ENCODE results near the gene DIP2B. TPM values are rescaled to one million over a fixed set of nuclear protein-coding genes. Genes with fewer than 3 reads are reported as not detected.

DIP2B gene
- total RNA-seq, 1 experiment from 2014 or later: 26.1 TPM

GRCh38 chr12:50775251-50775650 is 270.5 kb downstream of the DIP2B start:
- no peaks in the 10 kb centered on the region for H3K27me3 Mint-ChIP-seq (ENCODE audit: low read depth)
- CTCF ChIA-PET: interaction anchor here (3.8 kb wide), 1 partner anchor 11 kb away, joined by 20 read pairs; the partner anchor contains the start of gene ATF1
- H3K27ac Mint-ChIP-seq: no peak overlapping the region
- ATAC-seq (no peak), DNase-seq (ENCODE audit: low spot score) (no peak)
- H3K4me1 Mint-ChIP-seq: no peaks in the 10 kb centered on the region
- no peak for TF ChIP-seq JUN (CRISPR knock-in tag; IDR thresholded peaks at IDR 0.05)
- TF ChIP-seq ZNF317 (CRISPR knock-in tag; IDR thresholded peaks at IDR 0.05; ENCODE audit: borderline replicate concordance, low read depth): no peak
- TF ChIP-seq TCF7 (CRISPR knock-in tag; IDR thresholded peaks at IDR 0.05; ENCODE audit: low read depth): no peak
- no peak for TF ChIP-seq NFYB (CRISPR knock-in tag; conservative IDR thresholded peaks at IDR 0.05; ENCODE audit: low read depth)
- no peak for TF ChIP-seq ZNF512 (CRISPR knock-in tag; IDR thresholded peaks at IDR 0.05; ENCODE audit: borderline replicate concordance)
- TF ChIP-seq NFATC4 (CRISPR knock-in tag; IDR thresholded peaks at IDR 0.05): no peak
- no peak for TF ChIP-seq MYBL2 (CRISPR knock-in tag; IDR thresholded peaks at IDR 0.05)
- no peak for TF ChIP-seq OVOL2 (CRISPR knock-in tag; IDR thresholded peaks at IDR 0.05; ENCODE audit: borderline replicate concordance)
- TF ChIP-seq SOX15 (CRISPR knock-in tag; IDR thresholded peaks at IDR 0.05): no peak
- TF ChIP-seq ATF6 (CRISPR knock-in tag; IDR thresholded peaks at IDR 0.05): no peak
- no peak for TF ChIP-seq HMGA2 (CRISPR knock-in tag; IDR thresholded peaks at IDR 0.05)
- TF ChIP-seq E2F4 (CRISPR knock-in tag; IDR thresholded peaks at IDR 0.05; ENCODE audit: borderline replicate concordance, low read depth): no peak
- TF ChIP-seq TEAD4 (CRISPR knock-in tag; IDR thresholded peaks at IDR 0.05): no peak
- TF ChIP-seq EMX1 (CRISPR knock-in tag; IDR thresholded peaks at IDR 0.05): no peak
- TF ChIP-seq GABPB1 (CRISPR knock-in tag; IDR thresholded peaks at IDR 0.05): no peak
- no peak for TF ChIP-seq E2F1 (CRISPR knock-in tag; IDR thresholded peaks at IDR 0.05)
- TF ChIP-seq STAT6 (CRISPR knock-in tag; conservative IDR thresholded peaks at IDR 0.05; ENCODE audit: low read depth): no peak
- no peak overlapping the region for H3K4me3 Mint-ChIP-seq
- peaks cover 7% of the 10 kb centered on the region; the same call in 1 of the 2 replicates for H3K9me3 Mint-ChIP-seq
- peaks cover 31% of the 10 kb centered on the region for H3K36me3 Mint-ChIP-seq
- POLR2A ChIA-PET: interaction anchor here (0.7 kb wide), 1 partner anchor 10 kb away, joined by 3 read pairs; no protein-coding TSS in a partner anchor
